Heart right ventricle (tissue), 16 donors: Measurements from ENCODE around the gene BTBD2. TPM values are rescaled to one million over a fixed set of nuclear protein-coding genes. Genes with fewer than 3 reads are reported as not detected.
A peak's percentile ranks its signal among the peaks of the same experiment; 100 is the strongest.

Experiments used
- ATAC-seq, 8 donors: fragments of 200-7000 bp; cut with Tn5 transposase; one replicate each; pipeline ENCODE4 v1.9.1; 2020; ENCODE audit warnings: mild to moderate bottlenecking in 8 of 8, moderate library complexity in 8 of 8, moderate number of reproducible peaks in 1 of 8
- DNase-seq, 2 donors: peaks; one replicate each; pipeline ENCODE4 v3.0.0-alpha.2; 2020
- H3K27ac ChIP-seq, 10 donors: fragments of 200-600 bp; sonication (generic) in 2 of 10; one replicate each; pipeline versions ENCODE4 v1.5.0 to v1.8.0; 2020 to 2022; ENCODE audit warnings: mild to moderate bottlenecking in 3 of 10
- H3K27me3 ChIP-seq, 7 donors: fragments of 200-600 bp; one replicate each; pipeline ENCODE4 v1.8.0; 2021 to 2022; ENCODE audit warnings: mild to moderate bottlenecking in 2 of 7
- H3K36me3 ChIP-seq, 9 donors: fragments of 200-600 bp; sonication (generic) in 1 of 9; one replicate each; pipeline versions ENCODE4 v1.5.0 to v1.8.0; 2020 to 2022; ENCODE audit warnings: mild to moderate bottlenecking in 2 of 9
- H3K4me1 ChIP-seq, 9 donors: fragments of 200-600 bp; sonication (generic) in 1 of 9; one replicate each; pipeline versions ENCODE4 v1.5.0 to v1.8.0; 2020 to 2022; ENCODE audit warnings: mild to moderate bottlenecking in 4 of 9
- H3K4me3 ChIP-seq, 10 donors: fragments of 200-600 bp; sonication (generic) in 2 of 10; one replicate each; pipeline versions ENCODE4 v1.5.0 to v1.8.0; 2020 to 2022; ENCODE audit warnings: mild to moderate bottlenecking in 7 of 10, moderate library complexity in 2 of 10
- H3K9me3 ChIP-seq, 11 donors: fragments of 200-600 bp in 10 of 11; sonication (generic) in 2 of 11; one replicate each; pipeline versions ENCODE4 v1.5.0 to v1.8.0; 2013 to 2022; ENCODE audit warnings: mild to moderate bottlenecking in 2 of 11, control low read depth in 1 of 11, moderate library complexity in 1 of 11
- CTCF ChIP-seq, 9 donors: fragments of 200-600 bp; sonication (generic) in 2 of 9; IDR thresholded peaks; one replicate each; pipeline versions ENCODE4 v1.5.0 to v1.8.0; 2021 to 2022; ENCODE audit warnings: antibody characterized with exemption in 9 of 9, mild to moderate bottlenecking in 5 of 9, moderate library complexity in 1 of 9
- WGBS, 2 donors: extraction: QIAGEN DNeasy Blood & Tissue Kit; methylation state at CpG; one replicate each; pipeline ENCODE4 v1.1.7; 2013; ENCODE audit warnings: inconsistent platforms in 1 of 2; 5-methylcytosine and 5-hydroxymethylcytosine counted together
- intact Hi-C, 10 donors: fragments of 100-400 bp; cut with DNase I; formaldehyde crosslinking; loops; one replicate each; pipeline versions ENCODE4 v1.11.1 to v1.14.2; 2022
- polyA plus RNA-seq, 2 donors: library from polyadenylated mRNA; stranded (reverse); fragments of 200-250 nt; gene quantifications; one replicate each; pipeline ENCODE4 v1.2.3, GENCODE V29; 2013
- total RNA-seq, 10 donors: library from RNA; stranded (reverse); fragmentation: NEBNext Ultra II Directional in 3 of 10; extraction: Animal tissue kit (Norgen Biotek cat#: 25700) in 3 of 10; gene quantifications; one replicate each; pipeline versions ENCODE4 v1.2.1 to v1.2.4, GENCODE V29; 2021 to 2023
- donor health status: Arrhythmogenic right ventricular cardiomyopathy.
- donor health status: ischemic (EF 13 %, LVEDD 7.1; RV severe dilation, severe dysfunction).
- donor health status: healthy with polysubstance abuse.
- donor health status: DM: no; HTN: yes; CAD: no.
- donor health status: DM: no; HTN: no; CAD: no.
- donor health status: ischemic (EF 25% LVEDD 6.9; RV normal size, moderate dysfunction).
- donor health status: ischemic (EF 25% LVEDD 5.7; RV mildly dilated, moderate dysfunction).
- donor health status: healthy.
- donor health status: DM: yes; HTN: yes; CAD: no.
- donor health status: Ischemic cardiomyopathy.
- donor health status: ischemic (EF 35%, LVEDD 5.7; RV mildly dilated, moderate dysfunction).
- donor health status: nonischemic (EF 11% LVEDD 7.7; RV severe dilation, severe dysfunction).
- donor health status: DM: yes; HTN: yes; CAD: no.
- donor health status: PGD.
- donor health status: ischemic (EF 29% LVEDD 5.4; RV normal size, mild dysfunction).
- donor health status: nonischemic (EF 23%, LVEDD 6.1; RV moderate dilation, normal function).

BTBD2 gene
- total and polyA plus RNA-seq, 12 donors: 42.8 to 70.4 (median 55.8) TPM

DNA sequence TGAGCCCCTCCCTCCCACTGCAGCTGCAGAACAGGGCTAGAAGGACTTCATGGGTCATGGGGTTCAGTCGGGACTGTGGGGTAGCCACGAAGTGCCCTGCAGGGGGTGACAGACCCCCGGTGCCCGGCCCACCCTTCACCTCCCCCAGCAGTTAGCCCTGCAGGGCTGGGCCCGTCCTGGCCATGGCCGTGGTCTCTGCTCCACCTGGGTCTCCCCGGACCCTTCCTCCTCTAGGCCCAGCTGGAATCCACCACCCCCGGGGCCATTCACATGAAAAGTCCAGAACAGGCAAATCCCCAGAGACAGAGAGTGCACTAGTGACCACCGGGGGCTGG, 18.3 kb upstream of the BTBD2 start:
- no peak overlapping the region for H3K27ac ChIP-seq
- H3K9me3 ChIP-seq: peaks cover 0 to 17% (median 9%) of the 10 kb centered on the region in 11 donors
- DNase-seq (no peak), ATAC-seq (no peak)
- 75 to 76% methylated on average over 9 of the region's 9 CpGs for WGBS, 2 donors
- peaks cover 0 to 14% (median 7%) of the 10 kb centered on the region in 9 donors for H3K36me3 ChIP-seq
- no peak for TF ChIP-seq CTCF (IDR thresholded peaks at IDR 0.05)
- intact Hi-C loops: no loop called here
- H3K27me3 ChIP-seq: no peaks in the 10 kb centered on the region
- H3K4me1 ChIP-seq: peaks cover 12 to 41% (median 19%) of the 10 kb centered on the region in 9 donors
- H3K4me3 ChIP-seq: no peak overlapping the region

DNA sequence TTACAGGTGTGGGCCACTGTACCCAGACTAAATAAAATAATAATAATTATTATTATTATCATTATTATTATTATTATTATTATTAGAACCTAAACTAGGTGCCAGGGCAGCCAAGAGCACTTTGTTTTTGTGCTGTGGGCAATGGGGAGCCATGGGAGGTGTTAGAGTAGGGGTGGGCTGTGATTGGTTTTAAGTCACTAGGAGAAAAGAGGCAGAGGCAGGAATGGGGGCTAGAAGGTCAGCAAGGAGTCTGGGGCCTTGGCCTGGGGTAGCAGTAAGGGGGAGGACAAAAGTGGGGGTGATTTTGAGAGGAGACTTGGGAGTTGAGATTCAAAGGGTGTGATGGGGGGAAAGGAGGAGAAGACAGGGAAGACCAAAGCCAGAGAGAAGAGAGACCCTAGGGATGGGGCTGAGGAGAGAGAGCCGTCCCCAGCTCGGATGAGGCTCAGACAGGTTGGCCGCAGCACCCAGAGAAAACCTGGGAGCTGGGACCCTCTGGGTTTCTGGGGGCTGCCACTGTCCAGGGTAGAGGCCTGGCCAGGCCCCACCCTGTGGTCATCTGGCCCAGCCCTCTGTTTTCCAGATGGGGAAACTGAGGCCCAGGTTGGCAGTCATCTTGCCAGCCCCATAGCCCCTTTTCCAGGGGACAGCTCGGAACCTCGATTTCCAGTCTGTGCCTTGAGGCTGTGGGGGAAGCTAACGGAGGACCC, 17.8 kb upstream of the BTBD2 start:
- peaks cover 12 to 46% (median 22%) of the 10 kb centered on the region in 9 donors for H3K4me1 ChIP-seq
- H3K36me3 ChIP-seq: peaks cover 0 to 9% (median 2%) of the 10 kb centered on the region in 9 donors
- H3K27ac ChIP-seq: peak overlapping the region; percentile 59 to 97 (median 96)
- H3K27me3 ChIP-seq: no peaks in the 10 kb centered on the region
- WGBS, 2 donors: 91 to 94% methylated on average over 6 of the region's 6 CpGs
- peaks cover 0 to 17% (median 9%) of the 10 kb centered on the region in 11 donors for H3K9me3 ChIP-seq
- DNase-seq (no peak), ATAC-seq (no peak)
- no peak for TF ChIP-seq CTCF (IDR thresholded peaks at IDR 0.05)
- intact Hi-C loops: no loop called here
- H3K4me3 ChIP-seq: no peak overlapping the region

- Histone ChIP-seq H3K36me3 (peaks cover 0 to under 1% (median 0%) of the 10 kb centered on the region in 9 donors), H3K27me3 (no peaks in the 10 kb centered on the region), H3K4me1 (peaks cover 12 to 53% (median 23%) of the 10 kb centered on the region in 9 donors), H3K4me3 (peak overlapping the region in 5 of 10 donors; percentile 2 to 24 (median 15)), H3K9me3 (peaks cover 0 to 17% (median 9%) of the 10 kb centered on the region in 11 donors), H3K27ac (peak overlapping the region; percentile 87 to 97 (median 96))
- ATAC-seq (peak; percentile 90 to 96 (median 94)), DNase-seq (peak; percentile 92 to 94)
- WGBS, 2 donors: 8 to 12% methylated on average over 19 of the region's 19 CpGs
- no peak for TF ChIP-seq CTCF (IDR thresholded peaks at IDR 0.05)
- intact Hi-C loops: no loop called here
Measured at GRCh38 chr19:2032296-2032941, 16.9 kb upstream of the BTBD2 start.

GRCh38 chr19:2027361-2027760, 11.8 kb upstream of the BTBD2 start:
- no peaks in the 10 kb centered on the region for H3K27me3 ChIP-seq
- H3K4me3 ChIP-seq: no peak overlapping the region
- TF ChIP-seq CTCF (IDR thresholded peaks at IDR 0.05): no peak
- DNase-seq: no peak
- no peaks in the 10 kb centered on the region for H3K36me3 ChIP-seq
- no peak overlapping the region for H3K27ac ChIP-seq
- WGBS, 2 donors: 77 to 81% methylated on average over 9 of the region's 9 CpGs
- H3K4me1 ChIP-seq: peaks cover 8 to 37% (median 16%) of the 10 kb centered on the region in 9 donors
- intact Hi-C loops: no loop called here
- H3K9me3 ChIP-seq: peaks cover 0 to 6% (median 0%) of the 10 kb centered on the region in 11 donors
- no peak for ATAC-seq
